NCI-H2171 treated with DMSO at 0.1 percent for 48 hours (cell line): ENCODE results near the gene NEBL.
"Not testable (repeated sequence)": the region's sequence is repeated elsewhere in the genome, so short reads cannot be mapped to it uniquely, and the experiment has no call there.

Source experiments
- DNase-seq: peaks from one replicate; lab custom pipeline; 2025; lab: John Stamatoyannopoulos, UW

Gene NEBL, protein sequence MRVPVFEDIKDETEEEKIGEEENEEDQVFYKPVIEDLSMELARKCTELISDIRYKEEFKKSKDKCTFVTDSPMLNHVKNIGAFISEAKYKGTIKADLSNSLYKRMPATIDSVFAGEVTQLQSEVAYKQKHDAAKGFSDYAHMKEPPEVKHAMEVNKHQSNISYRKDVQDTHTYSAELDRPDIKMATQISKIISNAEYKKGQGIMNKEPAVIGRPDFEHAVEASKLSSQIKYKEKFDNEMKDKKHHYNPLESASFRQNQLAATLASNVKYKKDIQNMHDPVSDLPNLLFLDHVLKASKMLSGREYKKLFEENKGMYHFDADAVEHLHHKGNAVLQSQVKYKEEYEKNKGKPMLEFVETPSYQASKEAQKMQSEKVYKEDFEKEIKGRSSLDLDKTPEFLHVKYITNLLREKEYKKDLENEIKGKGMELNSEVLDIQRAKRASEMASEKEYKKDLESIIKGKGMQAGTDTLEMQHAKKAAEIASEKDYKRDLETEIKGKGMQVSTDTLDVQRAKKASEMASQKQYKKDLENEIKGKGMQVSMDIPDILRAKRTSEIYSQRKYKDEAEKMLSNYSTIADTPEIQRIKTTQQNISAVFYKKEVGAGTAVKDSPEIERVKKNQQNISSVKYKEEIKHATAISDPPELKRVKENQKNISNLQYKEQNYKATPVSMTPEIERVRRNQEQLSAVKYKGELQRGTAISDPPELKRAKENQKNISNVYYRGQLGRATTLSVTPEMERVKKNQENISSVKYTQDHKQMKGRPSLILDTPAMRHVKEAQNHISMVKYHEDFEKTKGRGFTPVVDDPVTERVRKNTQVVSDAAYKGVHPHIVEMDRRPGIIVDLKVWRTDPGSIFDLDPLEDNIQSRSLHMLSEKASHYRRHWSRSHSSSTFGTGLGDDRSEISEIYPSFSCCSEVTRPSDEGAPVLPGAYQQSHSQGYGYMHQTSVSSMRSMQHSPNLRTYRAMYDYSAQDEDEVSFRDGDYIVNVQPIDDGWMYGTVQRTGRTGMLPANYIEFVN

DNA sequence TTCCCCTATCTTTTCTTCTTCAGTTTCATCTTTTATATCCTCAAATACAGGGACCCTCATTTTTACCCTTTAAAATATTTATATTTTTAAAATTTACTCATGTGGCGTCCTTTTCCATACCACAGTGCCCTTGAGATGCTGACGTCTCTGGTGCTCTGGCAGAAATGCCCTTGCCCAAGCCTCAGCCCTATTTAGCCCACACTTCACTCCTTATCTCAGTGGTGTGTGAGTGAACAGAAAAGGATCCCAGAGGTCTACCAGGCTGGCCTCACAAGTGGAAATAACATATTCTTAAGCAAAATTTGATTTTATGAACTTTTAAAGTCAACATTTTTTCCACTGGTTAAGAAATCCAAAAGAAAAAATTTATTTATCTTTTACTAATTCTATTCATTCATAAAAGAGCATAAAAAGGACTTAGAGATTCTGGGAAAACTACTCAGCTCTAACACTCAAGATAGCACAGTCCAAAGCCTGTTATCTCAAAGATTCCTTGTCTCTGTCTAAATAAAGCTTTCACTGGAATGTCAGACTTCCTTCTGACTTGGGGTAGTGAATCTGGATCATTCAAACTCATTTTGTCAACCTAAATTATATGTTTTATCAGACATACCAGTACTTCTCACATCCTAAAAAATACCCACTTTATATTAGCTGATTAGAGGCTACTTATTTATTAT, at the start of gene NEBL:
Gene NEBL (minus strand): TSS at position 166 of the 680 bp plus-strand sequence. CDS start 106 bp downstream, at position 60.
- no peak for DNase-seq

DNA sequence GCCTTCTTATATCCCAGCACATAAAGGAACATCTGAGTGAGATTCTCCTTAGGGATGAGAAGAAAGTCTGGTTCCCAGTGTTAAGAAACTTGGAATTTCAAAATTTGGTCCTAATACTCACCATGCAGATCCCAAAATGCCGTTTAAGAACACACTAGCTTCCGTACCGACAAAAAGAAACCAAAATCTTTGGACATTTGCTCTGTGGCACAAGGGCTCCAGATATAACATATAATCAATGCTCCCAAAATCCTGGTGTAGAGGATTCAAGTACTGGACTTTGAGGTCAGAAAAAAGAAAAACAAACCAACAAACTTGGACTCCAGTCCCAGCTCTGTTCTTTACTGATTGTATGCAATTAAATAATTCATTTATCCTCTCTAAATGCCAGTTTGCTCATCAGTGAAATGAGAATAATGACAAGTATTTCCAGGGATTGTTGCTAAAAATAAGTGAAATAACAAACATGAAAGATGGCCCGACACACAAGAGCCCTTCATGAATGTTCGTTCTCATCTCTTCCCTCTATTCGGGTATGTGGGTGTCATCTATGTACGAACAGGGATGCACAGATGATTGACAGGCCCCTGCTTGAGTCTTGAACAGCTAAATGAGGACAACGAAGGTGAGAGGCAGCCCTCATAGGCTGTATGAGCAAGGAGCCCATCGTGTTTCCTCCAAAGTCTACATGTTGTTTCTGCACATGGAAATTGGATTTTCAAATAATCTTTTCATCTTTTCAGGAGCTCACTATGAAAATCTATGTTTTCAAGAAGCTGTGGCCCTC, 48.6 kb upstream of the NEBL start:
- DNase-seq: no peak

DNA sequence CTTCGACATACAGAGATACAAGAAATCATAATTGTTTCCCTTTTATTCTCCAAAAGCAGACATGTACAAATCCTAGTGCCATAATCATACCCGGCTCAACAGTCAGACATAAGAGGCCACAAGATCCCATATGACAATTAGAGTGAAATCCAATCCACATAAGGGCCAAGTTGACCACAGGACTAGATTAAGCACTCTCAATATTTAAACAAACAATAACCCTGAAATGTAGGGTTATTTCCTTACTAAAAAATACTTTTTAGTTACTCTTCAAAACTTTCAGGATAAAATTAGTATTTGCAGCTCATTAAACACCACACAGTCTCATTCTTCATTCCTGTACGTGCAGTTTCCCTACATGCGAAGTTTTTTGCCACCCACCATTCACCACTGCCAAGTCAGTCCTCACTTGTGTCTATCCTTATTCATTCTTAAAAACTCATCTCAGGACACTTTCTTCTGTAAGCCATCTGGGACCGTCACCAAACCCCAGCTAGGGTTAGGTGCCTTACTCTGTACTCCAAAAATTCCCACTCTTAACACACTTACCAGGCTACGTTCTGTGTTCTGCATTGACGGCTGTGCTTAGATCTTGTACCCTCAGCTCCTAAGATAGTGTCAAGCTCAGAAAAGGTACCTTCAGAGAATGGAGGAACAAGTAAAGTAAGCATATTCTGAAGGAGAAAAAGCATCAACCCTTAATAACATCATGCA, 47.8 kb upstream of the NEBL start:
- DNase-seq: no peak

DNA sequence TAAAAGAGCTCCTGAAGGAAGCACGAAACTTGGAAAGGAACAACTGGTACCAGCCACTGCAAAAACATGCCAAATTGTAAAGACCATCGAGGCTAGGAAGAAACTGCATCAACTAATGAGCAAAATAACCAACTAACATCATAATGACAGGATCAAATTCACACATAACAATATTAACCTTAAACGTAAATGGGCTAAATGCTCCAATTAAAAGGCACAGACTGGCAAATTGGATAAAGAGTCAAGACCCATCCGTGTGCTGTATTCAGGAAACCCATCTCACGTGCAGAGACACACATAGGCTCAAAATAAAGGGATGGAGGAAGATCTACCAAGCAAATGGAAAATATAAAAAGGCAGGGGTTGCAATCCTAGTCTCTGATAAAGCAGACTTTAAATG, 42.3 kb upstream of the NEBL start:
- not testable (repeated sequence) for DNase-seq

DNA sequence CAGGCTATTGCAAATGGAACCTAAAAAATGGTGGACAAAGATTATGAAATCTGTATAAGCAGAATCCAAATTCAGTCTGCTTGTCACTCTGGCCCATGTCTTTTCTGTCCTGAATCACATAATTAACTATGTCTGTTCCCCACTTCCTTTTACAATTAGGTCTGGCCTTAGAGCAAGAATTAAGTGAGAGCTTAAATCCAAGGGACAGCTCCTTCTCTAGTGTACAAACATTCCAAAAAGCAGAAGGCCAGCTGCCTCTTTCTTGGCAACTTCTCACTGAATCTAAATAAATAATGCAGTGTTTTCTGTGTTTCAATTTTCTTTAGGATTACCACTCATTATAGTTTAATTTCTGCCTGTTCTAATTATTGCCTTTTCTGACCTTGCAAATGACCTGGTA, 39.3 kb upstream of the NEBL start:
- DNase-seq: no peak

DNA sequence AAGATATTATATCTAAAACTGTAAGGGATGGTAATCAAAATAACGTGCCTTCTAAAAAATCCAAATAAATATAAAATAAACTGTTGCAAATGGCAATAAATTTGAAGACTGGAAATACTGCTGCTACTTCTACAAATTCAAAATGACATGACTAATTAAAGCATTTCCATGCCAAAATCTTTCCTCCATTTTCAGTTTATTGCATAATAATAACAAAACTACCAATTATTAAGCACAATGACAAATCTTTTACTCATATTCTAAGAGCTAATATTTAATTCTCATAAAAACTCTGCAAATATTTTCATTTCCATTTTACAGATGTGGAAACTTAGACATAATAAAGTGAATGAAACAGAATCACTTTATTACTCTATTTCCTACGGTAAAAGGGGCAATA, 38.8 kb upstream of the NEBL start:
- DNase-seq: no peak

DNA sequence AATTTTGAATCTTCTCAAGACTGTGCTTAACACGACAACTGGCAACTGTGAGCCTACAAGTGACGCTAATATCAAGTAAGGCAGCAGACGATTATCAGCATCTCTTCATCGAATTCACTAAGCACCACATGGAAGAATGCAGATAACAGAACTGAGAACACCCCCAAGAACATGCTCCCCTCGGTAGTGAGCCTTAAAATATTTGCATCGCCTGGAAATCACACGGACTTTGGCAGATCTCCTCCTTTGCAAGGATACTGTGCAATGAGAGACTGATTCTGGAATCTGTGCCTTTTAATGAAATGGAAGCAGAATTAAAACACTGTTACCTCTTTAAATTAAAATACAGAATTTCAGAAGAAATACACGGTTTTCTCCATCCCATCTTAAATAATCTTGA, 38.2 kb upstream of the NEBL start:
- DNase-seq: no peak

DNA sequence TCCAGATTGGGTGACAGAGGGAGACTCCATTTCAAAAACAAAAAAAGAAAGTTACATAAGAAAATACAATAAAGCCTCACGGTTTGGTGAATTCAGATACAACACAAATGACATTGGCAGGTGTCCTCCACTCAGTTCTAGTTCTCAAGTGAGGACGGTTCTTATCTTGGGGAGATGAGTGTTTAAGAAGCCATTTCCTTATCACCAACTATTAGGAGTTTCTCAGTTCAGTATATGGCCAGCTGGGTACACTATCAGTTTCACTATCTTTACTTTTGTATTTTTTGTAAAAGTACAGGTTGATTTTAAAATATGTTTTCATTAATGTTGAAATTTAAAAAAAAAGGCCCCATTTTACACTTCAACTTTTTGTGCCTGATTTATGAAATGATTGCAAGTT, 36.6 kb upstream of the NEBL start:
- DNase-seq: no peak

DNA sequence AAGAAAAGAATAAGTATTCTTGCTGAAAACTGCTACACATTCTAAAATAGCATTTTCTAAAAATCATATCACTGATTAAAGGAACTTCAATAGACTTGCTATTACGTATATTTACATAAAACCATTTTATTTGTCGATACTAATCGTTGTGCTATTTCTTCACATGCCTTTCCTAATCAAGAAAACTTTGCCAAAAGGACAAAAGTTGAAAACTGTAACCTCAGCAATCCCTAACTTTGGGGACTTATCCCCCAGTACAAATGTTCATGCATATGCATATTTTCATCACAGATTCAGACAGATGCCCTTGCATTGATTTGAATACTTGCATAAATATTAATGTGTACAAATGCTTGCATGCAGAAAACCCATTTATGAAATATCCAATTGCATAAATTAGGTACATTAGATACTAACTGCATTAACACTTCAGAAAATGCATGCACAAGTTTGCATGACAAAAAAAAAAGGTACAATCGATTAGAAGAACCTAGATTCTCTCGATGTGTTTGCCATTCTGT, 35.6 kb upstream of the NEBL start:
- no peak for DNase-seq

DNA sequence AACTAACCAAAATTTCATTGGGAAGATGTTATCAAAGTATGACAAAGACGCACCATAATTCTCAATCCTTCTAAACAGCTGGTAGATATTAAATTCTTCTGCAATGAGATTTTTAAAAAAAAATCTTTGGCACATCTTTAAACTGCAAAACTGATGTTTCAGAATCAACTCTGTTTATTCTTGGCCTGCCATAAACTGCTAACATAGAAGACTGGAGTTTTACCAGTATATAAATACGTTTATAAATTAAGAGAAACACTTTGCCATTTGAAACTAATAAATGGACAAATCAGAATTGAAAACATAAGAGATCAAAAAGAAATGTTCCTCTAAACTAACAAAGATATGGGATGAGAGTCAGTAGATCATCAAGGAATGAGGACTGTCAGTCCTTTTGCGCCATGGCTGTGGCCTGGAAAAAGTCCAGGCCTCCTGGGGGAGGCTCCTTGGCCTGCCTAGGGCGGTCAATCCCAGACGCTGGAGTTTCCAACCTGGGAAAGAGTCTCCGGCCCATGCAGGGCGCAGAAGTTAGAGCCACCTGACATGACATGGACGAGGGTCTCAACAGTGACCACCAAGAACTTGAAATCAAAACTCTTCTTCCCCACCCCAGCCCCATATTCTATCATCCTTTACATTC, 34.2 kb upstream of the NEBL start:
- no peak for DNase-seq

DNA sequence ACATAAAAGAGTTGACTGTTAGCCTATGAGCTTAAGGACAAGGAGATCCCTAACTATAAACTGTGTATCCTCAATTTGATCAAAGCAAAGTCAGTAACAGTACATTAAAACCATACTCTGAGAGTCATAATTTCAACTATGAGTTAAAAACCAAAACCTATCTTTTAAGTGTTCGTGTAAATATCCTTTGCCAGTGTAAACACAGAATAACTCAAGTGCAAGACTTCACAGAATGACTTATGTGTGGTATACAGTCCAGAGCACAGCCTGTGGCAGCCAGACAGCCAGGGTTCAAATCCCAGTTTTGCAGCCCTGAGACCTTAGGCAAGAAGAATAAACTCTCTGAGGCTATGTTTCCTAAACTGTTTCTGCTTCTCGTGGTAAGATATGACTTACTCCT, 30.3 kb upstream of the NEBL start:
- no peak for DNase-seq

DNA sequence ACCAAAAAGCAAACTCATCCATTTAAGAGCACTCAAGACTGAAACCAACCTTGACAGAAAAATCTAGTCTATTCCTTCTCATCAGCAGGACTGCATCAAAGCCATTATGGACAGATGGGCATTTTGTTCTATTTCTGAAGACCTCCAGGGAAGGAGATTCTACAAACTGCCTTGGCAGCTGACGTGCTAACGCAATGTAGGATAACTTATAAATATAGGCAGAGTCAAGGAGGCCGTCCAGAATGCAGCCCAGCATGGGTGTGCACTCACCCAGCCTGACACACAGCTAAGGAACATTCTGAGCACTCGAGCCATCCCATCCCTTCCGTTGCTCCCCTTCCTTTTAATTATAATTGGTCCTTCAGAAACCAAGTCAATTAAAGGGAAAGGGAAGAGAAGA, 25.3 kb upstream of the NEBL start:
- DNase-seq: peak; percentile 40

DNA sequence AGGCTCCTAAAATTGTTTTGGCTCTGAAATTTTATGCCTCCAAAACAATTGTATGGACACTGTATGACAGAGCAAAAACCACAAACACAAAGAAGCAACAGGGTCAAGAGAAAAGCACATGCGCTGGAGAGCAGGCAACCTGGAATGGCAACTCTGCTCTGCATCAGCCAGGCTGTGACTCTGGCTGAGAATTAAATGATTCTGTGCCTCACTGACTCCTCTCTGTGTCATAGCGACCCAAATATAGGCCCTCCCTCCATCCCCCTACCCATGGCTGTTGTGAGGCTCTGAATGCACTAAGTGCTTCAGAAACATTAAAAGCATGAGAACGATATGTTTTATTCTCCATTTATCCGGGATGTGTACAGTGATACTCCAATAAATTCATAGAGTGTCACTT, 24.9 kb upstream of the NEBL start:
- DNase-seq: no peak

DNA sequence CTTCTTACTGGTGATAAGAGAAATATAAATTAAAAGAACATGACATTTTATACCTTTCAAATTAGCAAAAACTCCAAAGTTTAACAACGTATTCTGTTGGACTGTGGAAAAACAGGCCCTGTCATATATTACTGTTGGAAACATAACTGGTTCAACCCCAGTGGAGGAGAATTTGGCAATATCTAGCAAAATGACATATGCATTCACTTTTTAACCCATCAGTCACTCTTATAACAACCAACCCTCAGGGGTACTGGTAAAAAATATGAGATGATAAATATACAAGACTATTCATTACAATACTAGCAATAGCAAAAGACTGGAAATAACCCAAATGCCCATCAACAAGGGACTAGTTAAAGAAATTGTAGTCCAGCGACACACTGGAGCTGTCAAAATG, 22.9 kb upstream of the NEBL start:
- DNase-seq: no peak

DNA sequence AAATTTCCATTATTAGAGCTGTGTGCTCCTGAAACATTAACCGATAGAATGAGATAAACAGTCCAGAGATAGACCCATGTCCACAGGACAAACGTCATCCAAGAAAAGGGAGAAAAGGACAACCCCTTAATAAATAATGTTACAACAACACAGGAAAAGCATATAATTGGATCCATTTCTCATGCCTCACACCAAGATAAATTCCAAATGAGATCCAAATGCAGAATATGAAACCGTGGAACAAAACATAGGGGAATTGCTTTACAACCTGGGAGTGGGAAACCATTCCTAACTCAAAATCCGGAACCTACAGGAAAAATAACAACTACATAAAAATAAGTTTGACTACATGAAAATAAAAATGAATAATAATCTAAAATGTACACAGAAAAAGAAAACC, 22.4 kb upstream of the NEBL start:
- no peak for DNase-seq

DNA sequence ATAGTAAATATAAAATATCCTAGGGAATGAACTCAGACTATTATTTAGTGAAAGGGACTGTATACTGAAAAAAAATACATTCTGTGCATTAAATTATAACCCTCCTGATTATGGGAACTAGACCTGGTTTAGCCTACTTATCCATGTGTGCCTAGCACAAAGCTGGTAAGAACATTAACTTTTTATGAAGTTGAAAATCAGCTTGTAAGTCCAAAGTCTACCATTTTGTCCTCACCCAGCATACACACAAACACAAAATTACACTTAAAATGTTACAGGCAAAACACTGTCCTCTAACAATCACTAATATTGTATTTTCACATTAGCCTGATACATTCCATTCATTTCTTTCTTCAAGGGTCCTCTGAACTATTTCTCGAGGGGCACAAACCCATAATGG, 19.9 kb upstream of the NEBL start:
- no peak for DNase-seq

DNA sequence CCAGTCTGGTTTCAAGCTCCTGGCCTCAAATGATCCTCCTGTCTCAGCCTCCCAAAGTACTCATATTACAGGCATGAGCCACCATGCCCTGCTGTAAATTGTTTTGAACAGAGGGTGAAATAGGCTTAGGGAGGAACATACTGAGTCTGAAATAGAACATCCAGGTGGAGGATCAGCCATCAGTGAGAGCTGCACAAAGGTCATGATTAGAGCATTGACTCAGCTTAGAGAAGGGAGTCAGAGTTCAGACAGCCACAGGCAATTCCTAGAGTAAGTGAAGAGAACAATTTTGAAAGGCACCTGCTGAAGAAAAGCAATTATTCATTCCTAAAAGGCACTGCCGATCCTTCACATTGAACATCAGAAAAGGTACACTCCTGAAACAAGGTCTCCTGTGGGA, 15.9 kb upstream of the NEBL start:
- DNase-seq: no peak

DNA sequence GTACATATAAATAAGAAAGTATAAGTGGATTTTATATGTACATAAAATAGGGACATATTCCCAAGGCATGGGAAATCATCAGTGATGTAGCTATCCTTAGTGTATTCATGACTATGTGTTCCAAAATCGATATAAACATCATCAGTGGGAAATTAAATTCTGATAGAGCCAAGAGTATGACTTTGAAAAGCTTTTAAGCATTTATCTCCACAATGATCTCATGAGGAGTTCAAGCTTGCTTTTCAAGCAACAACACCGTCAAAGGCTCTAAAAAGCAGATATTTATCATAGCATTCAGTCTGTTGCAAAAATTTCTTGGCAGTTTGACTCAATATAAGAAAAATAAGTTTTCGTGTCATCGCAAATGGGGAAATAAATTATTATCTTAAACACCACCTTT, 14.5 kb upstream of the NEBL start:
- DNase-seq: no peak

DNA sequence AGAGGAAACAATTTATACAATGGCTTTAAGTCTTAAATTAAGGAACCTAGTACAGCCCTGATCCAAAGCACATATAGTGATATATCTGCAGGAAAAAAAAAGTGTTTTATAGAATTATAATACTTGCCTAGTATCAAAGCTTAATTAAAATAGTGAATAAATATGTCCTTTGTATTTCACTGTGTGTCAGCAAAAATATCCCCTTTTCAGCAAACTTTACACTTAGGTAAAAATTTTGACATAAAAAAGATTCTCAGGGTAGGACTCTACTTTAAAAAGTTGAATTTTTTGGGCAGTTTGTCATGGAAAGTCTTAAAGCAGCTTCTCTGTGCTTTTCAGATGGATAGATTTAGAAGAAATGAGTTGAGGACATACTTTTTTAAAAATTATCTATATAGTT, 12.7 kb upstream of the NEBL start:
- no peak for DNase-seq

DNA sequence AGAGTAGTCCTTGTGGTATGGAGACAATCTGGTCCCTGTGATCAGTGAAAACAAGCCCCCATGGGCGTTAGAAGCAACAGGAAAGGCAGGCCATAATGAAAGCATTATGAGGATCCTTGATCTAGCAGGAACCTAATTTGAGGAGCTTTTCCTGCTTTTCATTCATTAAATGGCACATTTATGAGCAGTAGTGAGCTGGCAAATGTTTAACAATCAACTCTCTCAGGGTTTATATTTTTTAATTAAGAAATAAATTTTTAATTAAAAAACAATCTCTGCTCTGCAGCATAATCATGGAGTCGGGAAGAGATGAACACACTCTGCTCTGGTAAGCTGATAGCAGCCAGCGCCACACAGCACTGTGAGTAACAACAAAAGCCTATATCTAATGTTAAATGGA, 11.3 kb upstream of the NEBL start:
- no peak for DNase-seq
